B cell (primary cell): ENCODE data around the gene RBM43. TPM values are rescaled to one million over a fixed set of nuclear protein-coding genes. Genes with fewer than 3 reads are reported as not detected.

Source experiments
- ATAC-seq: fragments of 200-7000 bp; cut with Tn5 transposase; one replicate; pipeline ENCODE4 v1.10.0; 2021; ENCODE audit warnings: low read depth, mild to moderate bottlenecking, moderate number of reproducible peaks, moderate library complexity
- CTCF ChIA-PET: fragments of 350-600 bp; sonication (Branson Sonifier 250); formaldehyde crosslinking; loops from one replicate; lab custom pipeline; 2021; ENCODE audit warnings: antibody characterized with exemption, inconsistent platforms; lab: Charles Lee
- POLR2A ChIA-PET: fragments of 350-600 bp; sonication (Branson Sonifier 250); formaldehyde crosslinking; loops from one replicate; lab custom pipeline; 2021; ENCODE audit warnings: antibody characterized with exemption; lab: Charles Lee
- DNase-seq: peaks from one replicate; pipeline ENCODE4 v3.0.0; 2013
- H2AFZ ChIP-seq: 2 replicates; pipeline ENCODE4 v1.6.1; 2012; ENCODE audit warnings: mild to moderate bottlenecking, low read depth, low read length; ENCODE audit not compliant: insufficient read depth, poor library complexity, severe bottlenecking
- H3K27ac ChIP-seq, 2 donors: 1 replicate in 1 of 2; 2 replicates in 1 of 2; pipeline ENCODE4 v1.5.1; 2012 to 2013; ENCODE audit warnings: low read length in 2 of 2, mild to moderate bottlenecking in 2 of 2, moderate library complexity in 1 of 2
- H3K27me3 ChIP-seq, 4 experiments: fragments of 200-600 bp in 1 of 4; sonication (generic) in 1 of 4; replicated peaks in 1 of 4; 1 replicate in 2 of 4; 2 replicates in 2 of 4; pipeline versions ENCODE4 v1.6.1 to v1.7.0; 2013 to 2016; ENCODE audit warnings: low read length in 3 of 4, mild to moderate bottlenecking in 2 of 4, mixed read lengths in 1 of 4, moderate library complexity in 1 of 4; ENCODE audit not compliant: insufficient read depth in 4 of 4, control insufficient read depth in 3 of 4; ENCODE audit errors: control extremely low read depth in 1 of 4
- H3K36me3 ChIP-seq, 2 experiments: replicated peaks in 1 of 2; 1 replicate in 1 of 2; 2 replicates in 1 of 2; pipeline versions ENCODE4 v1.6.1 to v1.7.1; 2013; ENCODE audit warnings: low read length in 1 of 2; ENCODE audit not compliant: insufficient read depth in 2 of 2, control insufficient read depth in 1 of 2; ENCODE audit errors: control extremely low read depth in 1 of 2, extremely low read depth in 1 of 2
- H3K4me1 ChIP-seq, 2 donors: fragments of 200-600 bp in 1 of 2; sonication (generic) in 1 of 2; 1 replicate in 1 of 2; 2 replicates in 1 of 2; pipeline versions ENCODE4 v1.5.1 to v1.6.1; 2013 to 2017; ENCODE audit warnings: low read length in 2 of 2; ENCODE audit not compliant: control insufficient read depth in 2 of 2, insufficient read depth in 2 of 2
- H3K4me2 ChIP-seq: replicated peaks from 2 replicates; pipeline ENCODE3; 2012; ENCODE audit warnings: mild to moderate bottlenecking, low read depth, low read length; ENCODE audit not compliant: poor library complexity, severe bottlenecking
- H3K4me3 ChIP-seq, 5 experiments: fragments of 200-600 bp in 1 of 5; sonication (generic) in 1 of 5; 1 replicate in 3 of 5; 2 replicates in 2 of 5; pipeline versions ENCODE4 v1.5.1 to v1.7.0; 2011 to 2016; ENCODE audit warnings: low read length in 4 of 5, mild to moderate bottlenecking in 4 of 5, low read depth in 2 of 5, control low read depth in 1 of 5, moderate library complexity in 1 of 5; ENCODE audit not compliant: insufficient read depth in 1 of 5; ENCODE audit errors: control extremely low read depth in 1 of 5, extremely low read depth in 1 of 5
- H3K79me2 ChIP-seq: fragments of 200-600 bp; sonication (generic); one replicate; pipeline ENCODE4 v1.6.0; 2016; ENCODE audit warnings: low read length; ENCODE audit not compliant: control insufficient read depth, insufficient read depth
- H3K9ac ChIP-seq: fragments of 200-600 bp; sonication (generic); 2 replicates; pipeline ENCODE4 v1.6.1; 2017; ENCODE audit warnings: mild to moderate bottlenecking, low read length, moderate library complexity
- H3K9me3 ChIP-seq, 3 donors: one replicate each; pipeline versions ENCODE4 v1.6.1 to v1.7.1; 2013; ENCODE audit warnings: low read length in 2 of 3; ENCODE audit not compliant: control insufficient read depth in 2 of 3, insufficient read depth in 1 of 3; ENCODE audit errors: control extremely low read depth in 1 of 3
- H4K20me1 ChIP-seq: 2 replicates; pipeline ENCODE4 v1.6.0; 2012; ENCODE audit warnings: mild to moderate bottlenecking, low read length; ENCODE audit not compliant: insufficient read depth, control insufficient read depth, poor library complexity, severe bottlenecking
- H3K27ac Mint-ChIP-seq: one replicate; pipeline ENCODE4 v1.8.0; 2021; ENCODE audit warnings: mixed read lengths
- H3K27me3 Mint-ChIP-seq: one replicate; pipeline ENCODE4 v1.8.0; 2021; ENCODE audit warnings: mixed read lengths
- H3K4me1 Mint-ChIP-seq: one replicate; pipeline ENCODE4 v1.8.0; 2021; ENCODE audit warnings: mixed read lengths
- H3K4me3 Mint-ChIP-seq: one replicate; pipeline ENCODE4 v1.8.0; 2021; ENCODE audit warnings: mixed read lengths
- H3K9me3 Mint-ChIP-seq: one replicate; pipeline ENCODE4 v1.8.0; 2022; ENCODE audit warnings: mixed read lengths; ENCODE audit not compliant: insufficient read depth
- EZH2 ChIP-seq: IDR thresholded peaks from 2 replicates; pipeline ENCODE4 v1.6.1; 2012; ENCODE audit warnings: borderline replicate concordance, low read depth, mild to moderate bottlenecking, moderate library complexity, low read length; ENCODE audit not compliant: insufficient read depth, poor library complexity, severe bottlenecking
- WGBS: methylation state at CpG from one replicate; pipeline ENCODE4 v1.1.5; 2013; ENCODE audit warnings: missing lambda C conversion rate; ENCODE audit not compliant: insufficient coverage; 5-methylcytosine and 5-hydroxymethylcytosine counted together
- intact Hi-C: fragments of 100-400 bp; cut with micrococcal nuclease; formaldehyde crosslinking; loops from one replicate; pipeline ENCODE4 v1.10.0; 2022
- polyA plus RNA-seq: library from polyadenylated mRNA; depleted of rRNA; stranded (reverse); fragments of >200 nt; gene quantifications from 2 replicates; pipeline ENCODE4 v1.2.3, GENCODE V29; 2012
- total RNA-seq, 2 donors: library from RNA; stranded (reverse); fragments of 120-200 nt in 1 of 2; gene quantifications; 1 replicate in 1 of 2; 2 replicates in 1 of 2; pipeline versions ENCODE4 v1.2.3 to v1.2.4, GENCODE V29; 2013 to 2022
- TF ChIP-seq, protein P1 (sequence below): fragments of 200-600 bp; IDR thresholded peaks from one replicate; pipeline ENCODE4 v1.8.0; 2022; ENCODE audit warnings: antibody characterized with exemption, mild to moderate bottlenecking

The RBM43 gene
- total and polyA plus RNA-seq, 2 donors (not counting 1 experiment from before 2014, with no cell fraction given): 4.8 to 8.4 TPM

DNA sequence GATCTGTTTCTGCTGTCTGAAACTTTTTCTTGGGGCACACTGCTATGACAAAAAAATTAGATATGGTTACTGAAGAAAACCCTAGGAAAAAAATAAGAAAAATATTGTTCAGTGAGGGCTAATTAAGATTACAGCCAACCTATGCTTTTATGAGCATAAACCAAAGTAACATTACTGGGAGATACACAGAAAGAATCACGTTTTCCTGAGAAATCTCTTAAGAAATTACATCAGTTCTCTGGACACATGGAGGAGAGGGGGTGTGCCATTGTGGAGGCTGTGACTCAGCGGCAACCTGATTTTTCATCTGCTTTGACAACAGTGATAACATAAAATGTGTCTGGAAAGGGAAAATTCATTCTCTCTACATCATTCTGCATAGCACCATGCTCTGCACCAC, 41.2 kb upstream of the RBM43 start:
- Histone ChIP-seq H3K9me3 (no peaks in the 10 kb centered on the region), H3K79me2 (no peaks in the 10 kb centered on the region), H3K4me1 (peaks cover 6 to 7% of the 10 kb centered on the region in 2 donors), H3K4me3 (no peak overlapping the region), H4K20me1 (no peaks in the 10 kb centered on the region), H2AFZ (no peak overlapping the region), H3K27ac (no peak overlapping the region), H3K9ac (no peak overlapping the region), H3K4me2 (no peak overlapping the region), H3K36me3 (no peaks in the 10 kb centered on the region), H3K27me3 (no peaks in the 10 kb centered on the region)
- Mint-ChIP-seq H3K9me3 (no peaks in the 10 kb centered on the region), H3K4me3 (no peak overlapping the region), H3K27ac (no peak overlapping the region), H3K4me1 (peaks cover 8% of the 10 kb centered on the region), H3K27me3 (peaks cover 3% of the 10 kb centered on the region)
- ATAC-seq: no peak
- TF ChIP-seq, protein P1, sequence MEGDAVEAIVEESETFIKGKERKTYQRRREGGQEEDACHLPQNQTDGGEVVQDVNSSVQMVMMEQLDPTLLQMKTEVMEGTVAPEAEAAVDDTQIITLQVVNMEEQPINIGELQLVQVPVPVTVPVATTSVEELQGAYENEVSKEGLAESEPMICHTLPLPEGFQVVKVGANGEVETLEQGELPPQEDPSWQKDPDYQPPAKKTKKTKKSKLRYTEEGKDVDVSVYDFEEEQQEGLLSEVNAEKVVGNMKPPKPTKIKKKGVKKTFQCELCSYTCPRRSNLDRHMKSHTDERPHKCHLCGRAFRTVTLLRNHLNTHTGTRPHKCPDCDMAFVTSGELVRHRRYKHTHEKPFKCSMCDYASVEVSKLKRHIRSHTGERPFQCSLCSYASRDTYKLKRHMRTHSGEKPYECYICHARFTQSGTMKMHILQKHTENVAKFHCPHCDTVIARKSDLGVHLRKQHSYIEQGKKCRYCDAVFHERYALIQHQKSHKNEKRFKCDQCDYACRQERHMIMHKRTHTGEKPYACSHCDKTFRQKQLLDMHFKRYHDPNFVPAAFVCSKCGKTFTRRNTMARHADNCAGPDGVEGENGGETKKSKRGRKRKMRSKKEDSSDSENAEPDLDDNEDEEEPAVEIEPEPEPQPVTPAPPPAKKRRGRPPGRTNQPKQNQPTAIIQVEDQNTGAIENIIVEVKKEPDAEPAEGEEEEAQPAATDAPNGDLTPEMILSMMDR: no peak
- no peak for TF ChIP-seq EZH2
- WGBS: no CpG with 5 or more reads among the region's 2 CpGs
- no peak for DNase-seq
- POLR2A ChIA-PET: no interaction called here
- CTCF ChIA-PET: no interaction called here
- intact Hi-C loops: no loop called here

- Histone ChIP-seq H2AFZ (no peak overlapping the region), H3K4me3 (no peak overlapping the region), H3K27ac (no peak overlapping the region), H4K20me1 (no peaks in the 10 kb centered on the region), H3K9me3 (no peaks in the 10 kb centered on the region), H3K4me1 (peaks cover 11 to 12% of the 10 kb centered on the region in 2 donors), H3K79me2 (no peaks in the 10 kb centered on the region), H3K36me3 (no peaks in the 10 kb centered on the region), H3K9ac (no peak overlapping the region), H3K4me2 (no peak overlapping the region), H3K27me3 (no peaks in the 10 kb centered on the region)
- TF ChIP-seq, protein P1: no peak
- TF ChIP-seq EZH2: no peak
- ChIA-PET POLR2A (no interaction called here), CTCF (no interaction called here)
- H3K4me3 Mint-ChIP-seq: no peak overlapping the region
- no peak for ATAC-seq
- peaks cover 3% of the 10 kb centered on the region for H3K27me3 Mint-ChIP-seq
- intact Hi-C loops: no loop called here
- H3K9me3 Mint-ChIP-seq: no peaks in the 10 kb centered on the region
- 100% methylated on average over 1 of the region's 5 CpGs for WGBS
- peaks cover 13% of the 10 kb centered on the region for H3K4me1 Mint-ChIP-seq
- DNase-seq: no peak
- no peak overlapping the region for H3K27ac Mint-ChIP-seq
Measured at GRCh38 chr2:151302404-151302803, 40.7 kb upstream of the RBM43 start.
